Gastrocnemius medialis (tissue), 4 donors: ENCODE results near the gene DYNC2I2. TPM values are rescaled to one million over a fixed set of nuclear protein-coding genes. Genes with fewer than 3 reads are reported as not detected.
"Not testable (repeated sequence)": the region's sequence is repeated elsewhere in the genome, so short reads cannot be mapped to it uniquely, and the experiment has no call there.

Experiments
- ATAC-seq, 2 donors: fragments of 150-250 bp; one replicate each; pipeline ENCODE4 v1.9.1; 2016
- DNase-seq, 2 donors: peaks; one replicate each; pipeline ENCODE4 v3.0.0-alpha.2; 2019
- H3K27ac ChIP-seq, 4 donors: fragments of 200-600 bp; sonication (generic); 1 replicate in 1 of 4; 2 replicates in 3 of 4; pipeline ENCODE4 v1.5.1; 2016 to 2018; ENCODE audit warnings: mild to moderate bottlenecking in 2 of 4, moderate library complexity in 1 of 4
- H3K27me3 ChIP-seq, 3 donors: fragments of 200-600 bp; sonication (generic) in 2 of 3; 1 replicate in 1 of 3; 2 replicates in 2 of 3; pipeline versions ENCODE4 v1.5.1 to v1.6.0; 2016 to 2019; ENCODE audit warnings: mild to moderate bottlenecking in 1 of 3, moderate library complexity in 1 of 3
- H3K36me3 ChIP-seq, 2 donors: fragments of 200-600 bp; sonication (generic) in 1 of 2; one replicate each; pipeline ENCODE4 v1.5.1; 2017 to 2018
- H3K4me1 ChIP-seq, 2 donors: fragments of 200-600 bp; sonication (generic) in 1 of 2; one replicate each; pipeline ENCODE4 v1.5.1; 2016 to 2017; ENCODE audit warnings: mild to moderate bottlenecking in 2 of 2
- H3K4me3 ChIP-seq, 4 donors: fragments of 200-600 bp; sonication (generic) in 3 of 4; 1 replicate in 1 of 4; 2 replicates in 3 of 4; pipeline ENCODE4 v1.5.1; 2016 to 2019; ENCODE audit warnings: mild to moderate bottlenecking in 2 of 4
- H3K9me3 ChIP-seq, 3 donors: fragments of 200-600 bp; sonication (generic) in 2 of 3; 1 replicate in 1 of 3; 2 replicates in 2 of 3; pipeline ENCODE4 v1.5.1; 2016 to 2019
- POLR2A ChIP-seq, 2 donors: fragments of 450-650 bp; IDR thresholded peaks; one replicate each; pipeline ENCODE4 v1.6.1; 2017; ENCODE audit warnings: antibody characterized with exemption in 2 of 2, mild to moderate bottlenecking in 2 of 2, moderate library complexity in 2 of 2
- in situ Hi-C, 4 donors: fragments of 200-750 bp; cut with MboI; loops; one replicate each; pipeline versions ENCODE4 v1.15.0 to v1.8.0; 2017; ENCODE audit warnings: low sequenced_read_pairs in 4 of 4
- intact Hi-C: fragments of 100-400 bp; cut with DNase I; formaldehyde crosslinking; loops from one replicate; pipeline ENCODE4 v1.15.1; 2023; ENCODE audit warnings: low total_unique reads
- total RNA-seq, 4 donors: library from RNA; depleted of rRNA; stranded (reverse); fragments of >200 nt; gene quantifications; one replicate each; pipeline versions ENCODE4 v1.1.0 to v1.2.3, GENCODE V29; 2016
- TF ChIP-seq, protein P1 (sequence below), 5 experiments: fragments of 450-650 bp in 3 of 5; fragments of 200-600 bp in 2 of 5; sonication (generic) in 2 of 5; IDR thresholded peaks in 4 of 5; conservative IDR thresholded peaks in 1 of 5; 1 replicate in 4 of 5; 2 replicates in 1 of 5; pipeline ENCODE4 v1.5.1; 2016 to 2019; ENCODE audit warnings: antibody characterized with exemption in 5 of 5, mild to moderate bottlenecking in 3 of 5, moderate library complexity in 3 of 5

DYNC2I2 gene
- total RNA-seq, 4 donors from 2014 or later = 11.4 to 29.1 (median 21.1) TPM

DNA sequence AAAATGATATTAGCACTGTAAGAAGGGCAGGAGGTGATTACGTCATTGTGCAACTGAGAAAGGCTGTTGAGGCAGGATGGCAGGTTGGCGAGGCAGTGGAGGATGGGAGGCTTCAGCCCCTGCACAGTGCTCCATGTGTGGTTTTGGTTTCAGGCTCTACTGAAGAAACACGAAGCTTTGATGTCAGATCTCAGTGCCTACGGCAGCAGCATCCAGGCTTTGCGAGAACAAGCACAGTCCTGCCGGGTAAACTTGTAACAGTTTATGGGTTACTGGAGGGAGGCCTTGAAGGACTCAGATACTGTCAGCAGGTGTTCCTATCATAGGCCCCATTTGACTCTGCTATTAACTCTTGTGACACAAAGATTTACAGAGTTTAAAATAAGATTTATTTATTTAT lies 69.2 kb downstream of the DYNC2I2 start:
- Histone ChIP-seq H3K4me3 (no peak overlapping the region), H3K4me1 (no peaks in the 10 kb centered on the region), H3K9me3 (no peaks in the 10 kb centered on the region), H3K27ac (no peak overlapping the region), H3K36me3 (peaks cover 0 to 89% of the 10 kb centered on the region in 2 donors), H3K27me3 (no peaks in the 10 kb centered on the region)
- ATAC-seq = no peak
- DNase-seq = no peak
- TF ChIP-seq POLR2A (IDR thresholded peaks at IDR 0.05) = no peak
- TF ChIP-seq, protein P1, sequence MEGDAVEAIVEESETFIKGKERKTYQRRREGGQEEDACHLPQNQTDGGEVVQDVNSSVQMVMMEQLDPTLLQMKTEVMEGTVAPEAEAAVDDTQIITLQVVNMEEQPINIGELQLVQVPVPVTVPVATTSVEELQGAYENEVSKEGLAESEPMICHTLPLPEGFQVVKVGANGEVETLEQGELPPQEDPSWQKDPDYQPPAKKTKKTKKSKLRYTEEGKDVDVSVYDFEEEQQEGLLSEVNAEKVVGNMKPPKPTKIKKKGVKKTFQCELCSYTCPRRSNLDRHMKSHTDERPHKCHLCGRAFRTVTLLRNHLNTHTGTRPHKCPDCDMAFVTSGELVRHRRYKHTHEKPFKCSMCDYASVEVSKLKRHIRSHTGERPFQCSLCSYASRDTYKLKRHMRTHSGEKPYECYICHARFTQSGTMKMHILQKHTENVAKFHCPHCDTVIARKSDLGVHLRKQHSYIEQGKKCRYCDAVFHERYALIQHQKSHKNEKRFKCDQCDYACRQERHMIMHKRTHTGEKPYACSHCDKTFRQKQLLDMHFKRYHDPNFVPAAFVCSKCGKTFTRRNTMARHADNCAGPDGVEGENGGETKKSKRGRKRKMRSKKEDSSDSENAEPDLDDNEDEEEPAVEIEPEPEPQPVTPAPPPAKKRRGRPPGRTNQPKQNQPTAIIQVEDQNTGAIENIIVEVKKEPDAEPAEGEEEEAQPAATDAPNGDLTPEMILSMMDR (IDR thresholded peaks at IDR 0.05 in 4 of 5, conservative IDR thresholded peaks at IDR 0.05 in 1 of 5) = no peak
- in situ Hi-C loops (no loop called here), intact Hi-C loops (no loop called here)

- H3K4me1 ChIP-seq, H3K9me3 ChIP-seq, ATAC-seq, DNase-seq, intact Hi-C loops, H3K27ac ChIP-seq, in situ Hi-C loops, H3K27me3 ChIP-seq, H3K4me3 ChIP-seq: not testable (repeated sequence)
- peaks cover under 1 to 89% of the 10 kb centered on the region in 2 donors for H3K36me3 ChIP-seq
Measured at GRCh38 chr9:128586934-128587333, 69.7 kb downstream of the DYNC2I2 start.

DNA sequence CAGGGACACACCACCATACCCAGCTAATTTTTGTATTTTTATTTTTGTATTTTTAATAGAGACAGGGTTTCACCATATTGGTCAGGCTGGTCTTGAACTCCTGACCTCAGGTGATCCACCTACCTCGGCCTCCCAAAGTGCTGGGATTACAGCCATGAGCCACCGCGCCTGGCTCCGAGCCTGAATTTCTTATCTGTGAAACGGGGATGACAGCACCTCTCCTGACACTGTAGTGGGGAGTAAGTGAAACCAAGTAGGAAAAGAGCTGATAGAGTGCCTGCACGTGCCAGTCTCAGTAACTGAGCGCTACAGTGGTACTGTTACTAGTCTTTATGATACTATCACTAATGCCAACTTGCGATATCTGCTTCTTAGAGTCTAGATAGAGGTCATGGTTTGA lies 71.5 kb downstream of the DYNC2I2 start:
- in situ Hi-C loops, ATAC-seq, H3K27me3 ChIP-seq, intact Hi-C loops, H3K9me3 ChIP-seq, DNase-seq, H3K27ac ChIP-seq, H3K4me3 ChIP-seq, H3K4me1 ChIP-seq: not testable (repeated sequence)
- peaks cover 13 to 96% of the 10 kb centered on the region in 2 donors for H3K36me3 ChIP-seq

Other genes starting within 250 kb of the DYNC2I2 start
- 1 to 10 TPM; 1.1 to 6.1 (median 2.3) TPM for gene CERCAM, start 236.0 kb downstream of the DYNC2I2 start, total RNA-seq
- 10 to 100 TPM in 2 of 4 donors, 1 to 10 TPM in 2; 8.5 to 11.0 (median 9.9) TPM for gene ODF2, start 200.8 kb downstream of the DYNC2I2 start, total RNA-seq
- gene GLE1, start 152.1 kb downstream of the DYNC2I2 start, total RNA-seq = 10 to 100 TPM; 31.4 to 56.7 (median 32.7) TPM
- 10 to 100 TPM; 30.2 to 41.5 (median 33.0) TPM for gene SPTAN1, start 104.3 kb downstream of the DYNC2I2 start, total RNA-seq
- gene SET, start 32.4 kb upstream of the DYNC2I2 start, total RNA-seq = 100 to 1,000 TPM; 102 to 191 (median 170) TPM
- gene PKN3, start 45.7 kb upstream of the DYNC2I2 start, total RNA-seq = 1 to 10 TPM; 1.4 to 5.2 (median 3.3) TPM
- 10 to 100 TPM in 3 of 4 donors, 1 to 10 TPM in 1; 8.9 to 37.3 (median 31.0) TPM for gene ZDHHC12, start 67.3 kb upstream of the DYNC2I2 start, total RNA-seq
- gene ZER1, start 115.1 kb upstream of the DYNC2I2 start, total RNA-seq = 100 to 1,000 TPM in 3 of 4 donors, 10 to 100 TPM in 1; 63.6 to 115 (median 105) TPM
- gene TBC1D13, start 130.4 kb upstream of the DYNC2I2 start, total RNA-seq = 10 to 100 TPM in 2 of 4 donors, 1 to 10 TPM in 2; 7.8 to 14.3 (median 11.3) TPM
- 100 to 1,000 TPM in 3 of 4 donors, 10 to 100 TPM in 1; 58.2 to 212 (median 122) TPM for gene ENDOG, start 161.7 kb upstream of the DYNC2I2 start, total RNA-seq
- 10 to 100 TPM; 10.7 to 29.3 (median 14.9) TPM for gene SPOUT1, start 172.9 kb upstream of the DYNC2I2 start, total RNA-seq
- 1 to 10 TPM; 4.7 to 7.4 (median 5.8) TPM for gene KYAT1, start 225.1 kb upstream of the DYNC2I2 start, total RNA-seq
- gene LRRC8A, start 225.3 kb upstream of the DYNC2I2 start, total RNA-seq = 10 to 100 TPM; 24.4 to 28.4 (median 27.0) TPM